CD4-positive, alpha-beta T cell treated with Interleukin-15 for 4 hours (primary cell): ENCODE data around the gene HSD17B4.
"Not testable (repeated sequence)": the region's sequence is repeated elsewhere in the genome, so short reads cannot be mapped to it uniquely, and the experiment has no call there.

ENCODE experiments used
- DNase-seq: peaks from one replicate; pipeline ENCODE4 v3.0.0-alpha.2; 2020; ENCODE audit warnings: low spot score

Gene HSD17B4

DNA sequence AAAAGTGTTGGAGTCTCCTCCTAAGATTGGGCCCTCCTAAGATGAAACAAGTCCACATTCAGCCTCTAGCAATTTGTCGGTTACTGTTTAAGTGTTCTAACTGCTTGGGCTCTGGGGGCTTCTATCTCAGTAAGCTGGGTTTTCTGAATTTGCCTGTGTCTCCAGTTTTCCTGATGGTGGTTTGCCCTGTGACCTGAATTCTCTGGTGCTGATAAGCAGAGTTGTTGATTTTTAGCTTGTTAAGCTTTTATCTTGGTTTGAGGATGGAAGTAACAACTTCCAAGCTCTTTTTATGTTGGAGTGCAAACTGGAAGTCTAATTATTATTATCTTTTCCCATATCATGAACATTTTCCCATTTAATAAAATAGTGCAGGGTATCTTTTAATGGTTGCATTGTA is 30.9 kb downstream of the HSD17B4 start:
- DNase-seq = no peak

DNA sequence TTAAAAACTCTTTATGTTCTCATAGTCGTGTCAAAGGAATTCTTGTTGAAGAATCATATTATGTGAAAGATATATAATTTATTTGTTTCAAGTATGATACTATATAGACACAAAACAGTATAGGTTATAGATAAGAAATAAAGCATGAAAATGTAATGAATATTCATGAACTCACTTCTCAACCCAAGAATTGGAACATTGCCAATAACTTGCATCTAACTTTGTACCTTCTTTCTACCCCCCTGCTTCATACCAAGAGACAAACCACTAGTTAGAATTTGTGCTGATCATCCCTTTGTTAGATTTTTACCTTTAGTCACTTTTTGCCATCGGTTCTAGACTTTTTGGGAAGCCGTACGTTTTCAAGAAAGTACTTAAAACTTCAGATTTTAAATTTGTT is 32.6 kb downstream of the HSD17B4 start:
- no peak for DNase-seq

DNA sequence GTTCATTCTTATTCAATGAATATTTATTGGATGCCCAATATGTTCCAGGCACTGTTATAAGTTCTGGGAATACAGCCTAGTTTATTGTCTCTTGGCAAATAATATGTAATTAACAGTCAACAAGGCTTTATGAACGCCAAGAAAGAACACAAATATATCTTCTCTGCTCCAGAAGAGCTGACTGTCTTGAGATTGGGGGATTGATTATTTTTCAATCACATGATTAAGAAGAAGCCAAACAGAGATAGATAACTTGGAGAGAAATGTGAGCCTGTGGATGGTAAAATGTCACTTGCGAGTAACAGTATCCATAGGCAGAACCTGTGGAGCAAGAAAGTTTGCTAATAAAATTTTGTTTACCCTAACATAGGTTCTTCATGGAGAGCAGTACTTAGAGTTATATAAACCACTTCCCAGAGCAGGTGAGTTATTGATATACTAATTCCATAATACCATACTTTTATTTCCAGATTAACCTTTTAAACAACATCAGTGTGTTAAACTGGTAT is 49.4 kb downstream of the HSD17B4 start:
- no peak for DNase-seq

DNA sequence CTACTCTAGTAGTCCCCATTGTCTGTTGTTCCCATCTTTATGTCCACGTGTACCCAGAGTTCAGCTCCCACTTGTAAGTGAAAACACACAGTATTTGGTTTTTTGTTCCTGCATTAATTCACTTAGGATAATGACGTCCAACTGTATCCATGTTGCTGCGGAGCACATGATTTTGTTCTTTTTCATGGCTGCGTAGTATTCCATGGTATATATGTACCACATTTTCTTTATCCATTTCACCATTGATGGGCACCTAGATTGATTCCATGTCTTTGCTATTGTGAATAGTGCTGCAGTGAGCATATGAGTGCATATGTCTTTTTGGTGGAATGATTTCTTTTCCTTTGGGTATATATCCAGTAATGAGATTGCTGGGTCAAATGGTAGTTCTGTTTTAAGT is 51.6 kb downstream of the HSD17B4 start:
- not testable (repeated sequence) for DNase-seq

DNA sequence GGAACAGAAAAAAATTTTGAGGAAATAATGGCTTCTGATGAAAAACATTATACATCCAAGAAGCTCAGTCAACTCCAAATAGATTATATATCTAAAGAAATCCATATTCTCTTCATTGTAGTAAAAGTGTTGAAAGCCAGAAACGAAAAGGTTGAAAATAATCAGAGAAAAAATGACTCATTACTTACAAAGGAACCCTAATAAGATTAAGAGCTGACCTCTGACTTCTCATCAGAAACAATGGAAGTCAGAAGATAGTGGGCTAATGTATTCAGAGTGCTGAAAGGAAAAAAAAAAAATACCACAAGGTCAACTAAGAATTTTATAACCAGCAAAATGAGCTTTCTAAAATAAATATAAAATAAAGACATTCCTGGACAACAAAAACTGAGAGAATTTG is 60.0 kb downstream of the HSD17B4 start:
- DNase-seq = no peak

DNA sequence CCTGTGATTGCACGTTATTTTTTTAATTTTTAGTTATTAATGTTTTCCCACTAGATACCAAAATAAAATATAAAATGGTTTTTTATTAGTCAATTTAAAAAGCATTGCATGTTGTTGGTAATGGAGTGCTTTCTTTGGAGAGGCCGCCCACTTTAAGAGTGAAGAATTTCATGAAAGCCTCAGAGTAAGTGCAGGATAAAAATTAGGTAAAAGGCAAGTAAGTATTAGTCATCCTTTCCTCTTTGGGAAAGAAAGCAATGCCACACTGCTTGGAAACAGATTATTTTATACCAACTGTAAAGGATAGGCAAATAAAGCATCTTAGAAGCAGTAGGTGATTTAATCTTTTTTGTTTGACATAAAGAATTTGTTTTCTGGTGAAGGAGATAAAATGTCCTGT is 62.9 kb downstream of the HSD17B4 start:
- DNase-seq = no peak

DNA sequence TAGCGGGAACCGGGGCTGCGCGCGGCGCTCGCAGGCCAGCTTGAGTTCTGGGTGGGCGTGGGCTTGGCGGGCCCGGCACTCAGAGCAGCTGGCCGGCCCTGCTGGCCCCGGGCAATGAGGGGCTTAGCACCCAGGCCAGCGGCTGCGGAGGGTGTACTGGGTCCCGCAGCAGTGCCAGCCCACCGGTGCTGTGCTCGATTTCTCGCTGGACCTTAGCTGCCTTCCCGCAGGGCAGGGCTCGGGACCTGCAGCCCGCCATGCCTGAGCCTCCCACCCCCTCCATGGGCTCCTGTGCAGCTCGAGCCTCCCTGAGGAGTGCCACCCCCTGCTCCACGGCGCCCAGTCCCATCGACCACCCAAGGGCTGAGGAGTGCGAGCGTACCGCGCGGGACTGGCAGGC is 64.8 kb downstream of the HSD17B4 start:
- DNase-seq = not testable (repeated sequence)

DNA sequence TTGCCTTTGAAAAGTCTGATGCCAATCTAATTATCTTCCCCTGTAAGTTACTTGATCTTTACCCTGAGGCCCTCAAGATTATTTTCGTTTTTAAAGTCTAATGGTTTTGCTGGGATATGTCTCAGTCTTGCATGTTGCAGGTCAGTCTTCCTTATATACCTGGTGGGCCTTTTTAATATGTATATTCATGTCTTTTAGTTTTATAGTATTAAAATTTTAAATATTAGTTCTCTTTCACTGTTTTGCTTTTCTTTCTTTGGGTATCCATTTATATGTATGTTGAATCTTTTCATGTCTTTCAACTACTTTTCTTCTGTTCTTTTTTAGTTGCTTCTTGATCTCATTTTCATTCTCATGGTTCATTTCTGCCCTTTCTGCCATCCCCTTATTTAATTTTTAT is 68.9 kb downstream of the HSD17B4 start:
- DNase-seq = no peak

DNA sequence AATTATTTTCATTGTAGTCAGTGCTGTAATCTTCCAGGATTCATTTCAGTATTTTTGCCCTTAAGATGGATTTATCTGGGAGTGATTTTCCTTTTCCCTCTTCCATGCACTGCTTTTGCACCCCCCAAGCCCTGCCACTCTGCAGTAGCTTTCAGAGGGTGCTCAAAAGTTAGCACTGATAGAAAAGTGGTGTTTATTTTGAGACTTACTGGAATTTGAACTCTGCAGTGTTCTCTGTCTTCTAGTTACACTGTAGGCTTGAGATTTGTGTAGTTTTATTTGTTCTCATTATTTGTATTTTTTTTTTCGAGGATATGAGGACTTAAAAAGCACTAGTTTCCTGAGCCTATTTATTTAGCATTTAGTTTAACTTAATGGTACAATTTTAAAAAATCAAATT is 70.5 kb downstream of the HSD17B4 start:
- DNase-seq = no peak

DNA sequence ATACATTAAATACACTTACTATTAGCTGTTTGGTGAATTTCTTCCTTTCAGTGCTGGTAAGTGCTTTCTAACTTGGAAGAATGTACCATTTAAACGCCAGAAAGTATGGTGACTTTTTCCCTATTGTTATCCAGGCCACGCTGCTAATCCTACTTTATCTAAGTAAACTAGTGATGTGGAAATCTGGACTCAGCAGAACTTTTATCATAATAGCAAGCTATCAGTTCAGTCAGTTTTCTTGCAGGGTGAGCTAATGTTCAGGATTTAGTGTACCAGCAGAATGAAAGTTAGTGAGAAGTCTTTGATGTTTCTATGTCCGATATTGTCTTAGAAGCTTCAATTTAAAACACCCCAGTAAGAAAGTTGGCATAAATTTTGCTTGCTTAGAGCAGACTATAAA is 72.2 kb downstream of the HSD17B4 start:
- no peak for DNase-seq

DNA sequence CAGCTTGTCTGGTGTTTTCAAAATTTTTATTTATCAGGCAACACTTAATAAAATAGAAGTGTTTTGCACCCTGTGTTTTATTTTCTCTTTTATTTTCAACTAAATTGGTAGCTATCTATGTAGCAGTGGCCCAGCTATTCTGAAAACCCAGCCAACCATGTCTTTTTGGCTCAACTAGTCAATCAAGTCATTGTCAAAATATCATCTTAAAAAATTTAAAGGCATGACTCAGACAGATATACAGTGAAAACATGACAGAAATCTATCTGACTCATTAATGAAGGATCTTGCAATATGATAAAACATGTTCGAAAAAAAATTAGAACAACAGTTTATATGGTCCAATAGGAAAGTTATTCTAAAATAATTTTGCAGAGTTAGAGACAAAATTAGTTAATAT is 75.1 kb downstream of the HSD17B4 start:
- DNase-seq = no peak

DNA sequence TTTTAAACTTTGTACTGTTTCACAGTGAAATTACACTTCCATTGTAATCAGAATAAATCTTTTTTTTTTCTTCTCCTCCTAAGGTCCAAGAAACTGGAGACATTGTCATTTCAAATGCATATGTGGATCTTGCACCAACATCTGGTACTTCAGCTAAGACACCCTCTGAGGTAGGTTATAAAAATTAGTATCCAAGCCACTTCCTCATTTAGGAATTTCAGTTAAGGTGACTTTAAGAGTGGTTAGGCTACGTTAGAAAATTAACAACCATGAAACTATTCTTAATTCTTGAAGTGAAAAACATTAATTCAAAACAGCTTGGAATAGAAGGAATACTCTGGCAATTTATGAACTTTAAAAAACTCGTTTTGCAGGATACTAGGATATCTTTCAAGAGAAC is 77.5 kb downstream of the HSD17B4 start:
- no peak for DNase-seq

DNA sequence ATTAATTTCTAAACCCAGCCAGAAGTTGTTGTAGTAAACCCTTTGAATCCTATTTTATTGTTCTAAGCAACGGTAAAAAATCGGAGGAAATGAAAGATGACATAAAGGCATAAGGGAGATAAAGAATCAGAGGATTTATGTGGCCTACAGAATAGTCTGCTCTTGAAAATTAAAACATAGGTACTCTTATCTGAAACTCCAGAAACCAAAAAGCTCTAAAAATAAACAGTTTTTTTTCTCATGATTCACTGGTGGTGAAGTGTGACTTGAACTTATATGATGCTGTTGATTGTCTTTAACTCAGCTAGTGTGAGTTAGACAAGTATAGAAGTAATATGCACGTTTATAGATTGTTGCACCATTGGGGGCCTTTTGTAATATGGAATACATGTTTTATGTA is 80.3 kb downstream of the HSD17B4 start:
- no peak for DNase-seq

DNA sequence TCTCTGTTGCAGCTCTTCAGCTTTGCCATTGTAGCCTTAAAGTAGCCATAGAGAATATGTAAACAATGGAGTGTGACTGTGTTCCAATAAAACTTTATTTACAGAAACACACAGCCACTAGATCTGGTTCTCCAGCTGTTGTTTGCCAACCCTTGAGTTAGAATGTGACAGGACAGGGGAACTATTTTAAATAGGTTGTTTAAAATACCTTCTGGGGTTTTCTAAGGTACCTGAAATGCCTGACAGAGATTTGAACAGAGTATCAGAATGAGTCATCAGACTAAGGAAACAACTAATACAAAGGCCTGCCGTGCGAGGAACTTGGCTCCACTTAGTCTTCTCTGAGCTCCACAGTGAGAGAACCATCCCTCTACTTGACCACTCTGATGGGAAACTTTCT is 85.4 kb downstream of the HSD17B4 start:
- no peak for DNase-seq

DNA sequence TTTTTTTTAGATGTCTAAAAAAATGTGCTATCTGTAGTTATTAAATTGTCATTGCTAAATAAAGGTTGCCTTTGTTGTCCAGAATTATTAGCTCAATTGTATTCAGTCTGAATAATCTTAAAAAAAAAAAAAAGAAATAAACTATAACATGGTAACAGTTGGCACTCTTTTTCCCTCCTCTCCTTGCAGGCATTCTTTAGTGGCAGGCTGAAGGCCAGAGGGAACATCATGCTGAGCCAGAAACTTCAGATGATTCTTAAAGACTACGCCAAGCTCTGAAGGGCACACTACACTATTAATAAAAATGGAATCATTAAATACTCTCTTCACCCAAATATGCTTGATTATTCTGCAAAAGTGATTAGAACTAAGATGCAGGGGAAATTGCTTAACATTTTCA is 89.4 kb downstream of the HSD17B4 start:
- no peak for DNase-seq

DNA sequence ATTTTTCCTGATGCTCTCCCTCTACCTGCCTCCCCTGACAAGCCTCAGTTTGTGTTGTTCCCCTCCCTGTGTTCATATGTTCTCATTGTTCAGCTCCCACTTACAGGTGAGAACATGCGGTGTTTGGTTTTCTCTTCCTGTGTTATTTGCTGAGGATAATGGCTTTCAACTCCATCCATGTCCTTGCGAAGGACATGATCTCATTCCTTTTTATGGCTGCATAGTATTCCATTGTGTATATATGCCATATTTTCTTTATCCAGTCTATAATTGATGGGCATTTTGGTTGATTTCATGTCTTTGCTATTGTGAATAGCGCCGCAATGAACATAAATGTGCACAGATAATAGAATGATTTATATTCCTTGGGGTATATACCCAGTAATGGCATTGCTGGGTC is 99.5 kb downstream of the HSD17B4 start:
- DNase-seq = no peak

DNA sequence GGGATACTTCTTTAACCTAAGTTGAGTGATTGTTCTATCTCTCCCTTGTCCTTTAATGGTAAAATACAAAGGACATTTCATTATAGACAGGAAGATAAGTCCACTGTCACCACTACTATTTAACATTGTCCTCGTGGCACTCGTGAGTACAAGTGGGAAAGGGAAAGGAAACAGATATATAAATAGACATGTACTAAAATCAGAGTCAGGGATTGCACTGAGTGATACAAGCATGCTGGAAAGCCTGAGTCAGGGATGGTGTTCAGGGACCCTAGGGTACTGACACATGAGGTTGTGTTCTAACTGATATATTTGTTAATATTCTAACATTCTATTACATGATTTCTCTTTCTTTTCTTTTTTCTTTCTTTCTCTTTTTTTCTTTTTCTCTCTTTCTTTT is 102.3 kb downstream of the HSD17B4 start:
- DNase-seq = no peak

DNA sequence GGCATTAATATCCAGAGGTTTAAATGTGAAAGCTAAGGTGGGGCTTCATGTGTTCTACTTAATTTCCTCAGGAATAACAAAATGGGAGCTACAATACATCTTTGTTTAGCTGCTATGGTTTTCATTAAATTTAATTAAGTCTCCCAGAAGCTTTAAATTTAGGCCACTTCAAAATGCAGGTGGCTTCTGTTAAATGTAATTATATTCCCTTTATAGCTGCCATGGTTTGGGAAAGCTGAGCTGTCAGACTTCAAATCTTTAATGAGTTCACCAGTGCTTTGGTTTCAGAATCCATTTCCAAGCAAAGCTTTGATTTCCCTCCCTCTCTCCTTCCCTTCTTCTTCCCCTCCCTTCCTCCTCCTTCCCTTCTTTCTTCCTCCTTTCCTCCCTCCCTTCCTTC is 118.6 kb downstream of the HSD17B4 start:
- no peak for DNase-seq

DNA sequence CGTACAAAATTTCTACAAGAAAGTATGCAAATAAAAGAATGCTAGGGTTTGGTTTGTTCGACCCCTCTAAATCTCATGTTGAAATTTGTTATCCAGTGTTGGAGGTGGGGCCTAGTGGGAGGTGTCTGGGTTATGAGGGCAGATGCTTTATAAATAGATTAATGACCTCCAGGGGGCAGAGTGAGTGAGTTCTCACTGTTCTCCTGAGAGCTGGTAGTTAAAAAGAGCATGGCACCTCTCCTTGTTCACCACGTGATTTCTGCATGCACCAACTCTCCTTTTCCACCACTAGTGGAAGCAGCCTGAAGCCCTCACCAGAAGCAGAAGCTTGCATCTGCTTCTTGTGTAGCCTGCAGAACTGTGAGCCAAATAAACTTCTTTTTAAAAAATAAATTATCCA is 126.6 kb downstream of the HSD17B4 start:
- DNase-seq = no peak

DNA sequence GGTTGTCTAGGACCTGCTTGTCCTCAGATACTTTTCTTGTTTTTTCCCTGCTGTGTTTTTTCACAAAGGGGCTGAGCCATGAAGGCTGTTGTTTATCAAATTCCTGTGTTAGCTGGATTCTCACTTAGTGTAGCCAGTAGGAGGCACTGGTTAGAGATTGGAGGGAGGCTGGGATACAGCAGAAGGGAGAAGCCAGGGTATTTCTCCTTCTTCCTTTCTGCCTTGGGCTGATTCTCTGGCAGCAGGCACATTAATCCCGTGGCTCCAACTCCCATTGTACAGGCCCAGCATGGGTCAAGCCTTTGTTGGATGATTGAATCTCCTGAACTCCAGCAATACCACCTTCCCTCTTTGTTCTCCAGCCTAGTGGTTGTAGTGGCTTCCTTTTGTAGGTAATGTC is 130.7 kb downstream of the HSD17B4 start:
- DNase-seq = no peak

DNA sequence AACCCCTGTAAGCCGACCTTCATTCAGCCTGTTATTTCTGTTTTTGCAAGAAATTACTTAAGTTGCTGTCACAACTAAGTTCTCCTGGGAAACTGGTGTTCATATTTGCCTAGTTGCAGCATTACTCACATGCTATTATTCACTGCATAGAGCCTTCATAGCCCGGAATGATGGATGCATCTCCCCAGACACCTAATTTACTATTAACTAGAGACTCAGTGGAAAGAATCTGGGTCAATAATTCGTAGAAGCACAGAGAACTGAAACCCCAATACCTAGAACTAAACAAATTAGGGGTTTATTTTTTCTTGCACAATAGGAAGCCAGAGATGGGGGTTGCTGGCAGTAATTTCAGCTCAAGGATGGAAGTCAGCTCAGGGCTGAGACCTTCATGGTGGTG is 131.4 kb downstream of the HSD17B4 start:
- no peak for DNase-seq
